HepG2 (cell line): ENCODE results near the gene NME7.

Experiments
- FOXC1 ChIP-seq: sonication (generic); formaldehyde crosslinking; IDR thresholded peaks from 2 replicates; pipeline ENCODE4 v1.8.0; 2022; ENCODE audit warnings: mild to moderate bottlenecking, missing genetic modification reagents, borderline replicate concordance
- FOXJ3 ChIP-seq: sonication (generic); formaldehyde crosslinking; IDR thresholded peaks from 2 replicates; pipeline ENCODE4 v1.4.0; 2020; ENCODE audit warnings: missing genetic modification reagents, mild to moderate bottlenecking, borderline replicate concordance
- POGZ ChIP-seq: sonication (generic); formaldehyde crosslinking; IDR thresholded peaks from 2 replicates; pipeline ENCODE4 v1.4.0; 2020; ENCODE audit warnings: mild to moderate bottlenecking, missing genetic modification reagents
- POLR2A ChIP-seq, 2 experiments: IDR thresholded peaks; 2 replicates each; pipeline ENCODE4 v1.6.1; 2011; ENCODE audit warnings: low read depth in 2 of 2, low read length in 2 of 2, mild to moderate bottlenecking in 1 of 2, moderate library complexity in 1 of 2; ENCODE audit not compliant: insufficient read depth in 1 of 2
- TF ChIP-seq, protein P1 (sequence below): sonication (generic); formaldehyde crosslinking; IDR thresholded peaks from 2 replicates; pipeline ENCODE4 v1.8.1; 2023; ENCODE audit warnings: missing genetic modification reagents, inconsistent platforms, borderline replicate concordance

- TF ChIP-seq FOXC1 (no peak), POLR2A (IDR thresholded peaks at IDR 0.05; ENCODE audit: insufficient read depth in 1 of 2, low read depth in 2 of 2, low read length in 2 of 2) (no peak), POGZ (no peak), FOXJ3 (CRISPR knock-in tag) (no peak)
- TF ChIP-seq, protein P1, sequence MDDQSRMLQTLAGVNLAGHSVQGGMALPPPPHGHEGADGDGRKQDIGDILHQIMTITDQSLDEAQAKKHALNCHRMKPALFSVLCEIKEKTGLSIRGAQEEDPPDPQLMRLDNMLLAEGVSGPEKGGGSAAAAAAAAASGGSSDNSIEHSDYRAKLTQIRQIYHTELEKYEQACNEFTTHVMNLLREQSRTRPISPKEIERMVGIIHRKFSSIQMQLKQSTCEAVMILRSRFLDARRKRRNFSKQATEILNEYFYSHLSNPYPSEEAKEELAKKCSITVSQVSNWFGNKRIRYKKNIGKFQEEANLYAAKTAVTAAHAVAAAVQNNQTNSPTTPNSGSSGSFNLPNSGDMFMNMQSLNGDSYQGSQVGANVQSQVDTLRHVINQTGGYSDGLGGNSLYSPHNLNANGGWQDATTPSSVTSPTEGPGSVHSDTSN = no peak
Observed at GRCh38 chr1:169103002-169103401, 264.6 kb downstream of the NME7 start.
